Lower lobe of right lung (tissue), 2 donors: ENCODE data around the gene BBS7. TPM values are rescaled to one million over a fixed set of nuclear protein-coding genes. Genes with fewer than 3 reads are reported as not detected.

ENCODE experiments used
- ATAC-seq, 2 donors: fragments of 200-7000 bp; cut with Tn5 transposase; one replicate each; pipeline ENCODE4 v1.9.1; 2020 to 2022; ENCODE audit warnings: mild to moderate bottlenecking in 2 of 2, moderate library complexity in 2 of 2
- DNase-seq: peaks from one replicate; pipeline ENCODE4 v3.0.0-alpha.2; 2020
- H3K27ac ChIP-seq: fragments of 200-600 bp; one replicate; pipeline ENCODE4 v1.8.0; 2022
- H3K27me3 ChIP-seq: fragments of 200-600 bp; one replicate; pipeline ENCODE4 v1.8.0; 2022; ENCODE audit warnings: low read depth
- H3K36me3 ChIP-seq: fragments of 200-600 bp; one replicate; pipeline ENCODE4 v1.8.0; 2022; ENCODE audit warnings: mild to moderate bottlenecking
- H3K4me1 ChIP-seq: fragments of 200-600 bp; one replicate; pipeline ENCODE4 v1.8.0; 2022
- H3K4me3 ChIP-seq: fragments of 200-600 bp; one replicate; pipeline ENCODE4 v1.8.0; 2022; ENCODE audit warnings: mild to moderate bottlenecking
- H3K9me3 ChIP-seq: fragments of 200-600 bp; one replicate; pipeline ENCODE4 v1.8.0; 2022
- CTCF ChIP-seq: fragments of 200-600 bp; IDR thresholded peaks from one replicate; pipeline ENCODE4 v1.8.0; 2022; ENCODE audit warnings: antibody characterized with exemption, mild to moderate bottlenecking
- intact Hi-C: fragments of 100-400 bp; cut with DNase I; formaldehyde crosslinking; loops from one replicate; pipeline ENCODE4 v1.11.0; 2022
- total RNA-seq: library from RNA; stranded (reverse); fragmentation: NEBNext Ultra II Directional; extraction: Animal tissue kit (Norgen Biotek cat#: 25700); gene quantifications from one replicate; pipeline ENCODE4 v1.2.1, GENCODE V29; 2021
- donor health status: DM: no; HTN: yes; CAD: no; lungs with severe emphysema.

BBS7 gene
- total RNA-seq, 1 donor from 2014 or later: 15.1 TPM

DNA sequence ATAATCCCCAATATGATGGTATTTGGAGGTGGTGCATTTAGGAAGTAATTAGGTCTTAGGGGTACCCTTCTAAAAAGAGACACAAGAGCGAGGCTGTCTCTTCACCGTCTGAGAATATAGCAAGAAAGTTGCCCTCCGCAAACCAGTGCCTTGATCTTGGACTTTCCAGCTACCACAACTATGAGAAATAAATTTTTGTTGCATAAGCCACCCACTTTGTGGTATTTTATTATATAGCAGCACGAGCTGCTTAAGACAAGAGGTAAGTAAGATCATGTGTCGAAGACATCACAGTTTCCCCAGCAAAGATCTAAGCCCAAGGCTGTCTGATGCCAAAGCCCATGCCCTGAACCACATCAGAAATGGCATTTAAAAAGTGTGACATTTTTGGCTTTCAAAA lies 78.8 kb downstream of the BBS7 start:
- intact Hi-C loops: no loop called here
- Histone ChIP-seq H3K27ac (no peak overlapping the region), H3K36me3 (no peaks in the 10 kb centered on the region), H3K27me3 (no peaks in the 10 kb centered on the region), H3K9me3 (no peaks in the 10 kb centered on the region), H3K4me1 (peaks cover 6% of the 10 kb centered on the region), H3K4me3 (no peak overlapping the region)
- no peak for DNase-seq
- no peak for TF ChIP-seq CTCF
- no peak for ATAC-seq

GRCh38 chr4:121790976-121791375 lies 79.3 kb downstream of the BBS7 start:
- H3K9me3 ChIP-seq: no peaks in the 10 kb centered on the region
- intact Hi-C loops: no loop called here
- peaks cover 6% of the 10 kb centered on the region for H3K4me1 ChIP-seq
- ATAC-seq: peak in 1 of 2 donors; percentile 35
- TF ChIP-seq CTCF: no peak
- no peak overlapping the region for H3K4me3 ChIP-seq
- no peaks in the 10 kb centered on the region for H3K36me3 ChIP-seq
- DNase-seq: no peak
- no peaks in the 10 kb centered on the region for H3K27me3 ChIP-seq
- H3K27ac ChIP-seq: no peak overlapping the region

- intact Hi-C loops: no loop called here
These were observed 80.1 kb downstream of the BBS7 start for GRCh38 chr4:121789960-121790829.

DNA sequence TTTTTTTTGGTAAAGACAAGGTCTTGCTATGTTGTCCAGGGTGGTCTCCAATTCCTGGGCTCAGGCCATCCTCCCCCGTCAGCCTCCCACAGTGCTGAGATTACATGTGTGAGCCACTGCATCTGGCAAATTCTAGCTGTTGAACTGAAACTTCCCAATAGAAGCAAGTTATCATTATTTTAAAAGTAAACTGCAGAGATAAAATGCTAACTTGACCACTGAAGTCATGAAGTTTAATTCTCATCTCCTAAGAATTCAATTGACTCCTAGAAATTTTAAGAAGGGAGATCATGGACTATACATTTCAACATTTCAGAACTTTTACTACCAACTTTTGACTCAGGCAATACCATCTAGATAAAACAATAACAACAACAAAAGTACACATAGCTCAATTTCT lies 80.8 kb downstream of the BBS7 start:
- Histone ChIP-seq H3K27me3 (no peaks in the 10 kb centered on the region), H3K36me3 (no peaks in the 10 kb centered on the region), H3K27ac (no peak overlapping the region), H3K9me3 (no peaks in the 10 kb centered on the region), H3K4me1 (peaks cover 1% of the 10 kb centered on the region), H3K4me3 (no peak overlapping the region)
- no peak for DNase-seq
- intact Hi-C loops: no loop called here
- TF ChIP-seq CTCF: no peak
- no peak for ATAC-seq

More at GRCh38 chr4:121789960-121790829, 80.1 kb downstream of the BBS7 start:
- Histone ChIP-seq H3K27ac (no peak overlapping the region), H3K4me1 (peaks cover 6% of the 10 kb centered on the region), H3K36me3 (no peaks in the 10 kb centered on the region), H3K4me3 (no peak overlapping the region), H3K9me3 (no peaks in the 10 kb centered on the region), H3K27me3 (no peaks in the 10 kb centered on the region)
- no peak for ATAC-seq
- TF ChIP-seq CTCF: no peak
- DNase-seq: no peak

DNA sequence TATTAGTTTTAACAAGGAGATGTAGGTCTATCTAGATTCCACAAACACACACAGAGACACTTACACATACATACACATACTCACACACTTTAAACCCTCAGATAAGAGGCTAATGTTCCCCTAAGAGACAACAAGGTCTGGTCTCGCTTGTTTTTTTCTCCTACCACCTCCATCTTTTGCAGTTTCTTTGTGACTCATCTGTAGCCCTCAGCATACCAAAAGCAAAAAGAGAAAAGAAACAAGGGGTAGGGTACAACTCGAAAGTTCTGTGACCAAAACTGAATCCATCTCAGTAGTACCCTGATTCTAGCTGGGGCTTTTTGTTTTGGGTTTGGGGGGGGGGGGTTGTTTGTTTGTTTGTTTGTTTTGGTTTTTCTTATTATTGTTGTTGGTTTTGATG lies 81.4 kb downstream of the BBS7 start:
- Histone ChIP-seq H3K36me3 (no peaks in the 10 kb centered on the region), H3K27me3 (no peaks in the 10 kb centered on the region), H3K4me3 (no peak overlapping the region), H3K4me1 (no peaks in the 10 kb centered on the region), H3K27ac (no peak overlapping the region), H3K9me3 (no peaks in the 10 kb centered on the region)
- DNase-seq: no peak
- TF ChIP-seq CTCF: no peak
- ATAC-seq: no peak
- intact Hi-C loops: no loop called here
